A549 (cell line): Measurements from ENCODE around the gene ACER3.

Experiments used
- CEBPB ChIP-seq, 2 experiments: fragments of >200 bp in 1 of 2; sonication (Bioruptor Twin) in 1 of 2; formaldehyde crosslinking in 1 of 2; IDR thresholded peaks; 2 replicates each; pipeline ENCODE4 v1.6.1; 2012 to 2016
- CHD2 ChIP-seq: fragments of 150-350 bp; IDR thresholded peaks from 2 replicates; pipeline ENCODE4 v1.6.1; 2014; ENCODE audit warnings: low read length; ENCODE audit not compliant: partially characterized antibody
- EP300 ChIP-seq, 2 experiments: fragments of >200 bp; sonication (Bioruptor Twin); formaldehyde crosslinking; IDR thresholded peaks; 2 replicates in 1 of 2; 3 replicates in 1 of 2; pipeline ENCODE4 v1.6.1; 2016 to 2017
- JUNB ChIP-seq: fragments of >200 bp; sonication (Bioruptor Twin); formaldehyde crosslinking; IDR thresholded peaks from 2 replicates; pipeline ENCODE4 v1.6.1; 2016
- KDM1A ChIP-seq: fragments of 200-600 bp; sonication (generic); IDR thresholded peaks from 2 replicates; pipeline ENCODE4 v1.6.1; 2016; ENCODE audit warnings: low read depth, mild to moderate bottlenecking
- NFE2L2 ChIP-seq: fragments of 150-350 bp; conservative IDR thresholded peaks from 2 replicates; pipeline ENCODE4 v1.6.1; 2014; ENCODE audit warnings: low read length
- POLR2A ChIP-seq: IDR thresholded peaks from 2 replicates; pipeline ENCODE4 v1.6.1; 2012; ENCODE audit warnings: mild to moderate bottlenecking, low read length
- RAD21 ChIP-seq, 2 experiments: fragments of >200 bp in 1 of 2; sonication (Bioruptor Twin) in 1 of 2; formaldehyde crosslinking in 1 of 2; IDR thresholded peaks in 1 of 2; conservative IDR thresholded peaks in 1 of 2; 2 replicates in 1 of 2; 3 replicates in 1 of 2; pipeline ENCODE4 v1.6.1; 2012 to 2018; ENCODE audit warnings: inconsistent platforms in 1 of 2
- REST ChIP-seq: fragments of 200-600 bp; sonication (generic); IDR thresholded peaks from 2 replicates; pipeline ENCODE4 v1.6.1; 2016; ENCODE audit warnings: antibody characterized with exemption, mild to moderate bottlenecking, moderate library complexity
- SMC3 ChIP-seq: fragments of >200 bp; sonication (Bioruptor Twin); formaldehyde crosslinking; IDR thresholded peaks from 3 replicates; pipeline ENCODE4 v1.6.1; 2018; ENCODE audit warnings: inconsistent platforms
- TF ChIP-seq, protein P1 (sequence below): IDR thresholded peaks from 2 replicates; pipeline ENCODE4 v1.6.1; 2012
- TF ChIP-seq, protein P2 (sequence below): fragments of >200 bp; sonication (Bioruptor Twin); formaldehyde crosslinking; IDR thresholded peaks from 3 replicates; pipeline ENCODE4 v1.5.1; 2016

GRCh38 chr11:76890329-76890728 is 29.6 kb downstream of the ACER3 start:
- TF ChIP-seq POLR2A: no peak
- no peak for TF ChIP-seq KDM1A
- TF ChIP-seq, protein P1, sequence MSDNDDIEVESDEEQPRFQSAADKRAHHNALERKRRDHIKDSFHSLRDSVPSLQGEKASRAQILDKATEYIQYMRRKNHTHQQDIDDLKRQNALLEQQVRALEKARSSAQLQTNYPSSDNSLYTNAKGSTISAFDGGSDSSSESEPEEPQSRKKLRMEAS: no peak
- TF ChIP-seq, protein P2, sequence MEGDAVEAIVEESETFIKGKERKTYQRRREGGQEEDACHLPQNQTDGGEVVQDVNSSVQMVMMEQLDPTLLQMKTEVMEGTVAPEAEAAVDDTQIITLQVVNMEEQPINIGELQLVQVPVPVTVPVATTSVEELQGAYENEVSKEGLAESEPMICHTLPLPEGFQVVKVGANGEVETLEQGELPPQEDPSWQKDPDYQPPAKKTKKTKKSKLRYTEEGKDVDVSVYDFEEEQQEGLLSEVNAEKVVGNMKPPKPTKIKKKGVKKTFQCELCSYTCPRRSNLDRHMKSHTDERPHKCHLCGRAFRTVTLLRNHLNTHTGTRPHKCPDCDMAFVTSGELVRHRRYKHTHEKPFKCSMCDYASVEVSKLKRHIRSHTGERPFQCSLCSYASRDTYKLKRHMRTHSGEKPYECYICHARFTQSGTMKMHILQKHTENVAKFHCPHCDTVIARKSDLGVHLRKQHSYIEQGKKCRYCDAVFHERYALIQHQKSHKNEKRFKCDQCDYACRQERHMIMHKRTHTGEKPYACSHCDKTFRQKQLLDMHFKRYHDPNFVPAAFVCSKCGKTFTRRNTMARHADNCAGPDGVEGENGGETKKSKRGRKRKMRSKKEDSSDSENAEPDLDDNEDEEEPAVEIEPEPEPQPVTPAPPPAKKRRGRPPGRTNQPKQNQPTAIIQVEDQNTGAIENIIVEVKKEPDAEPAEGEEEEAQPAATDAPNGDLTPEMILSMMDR: no peak
- no peak for TF ChIP-seq REST
- no peak for TF ChIP-seq SMC3
- no peak for TF ChIP-seq EP300 (IDR thresholded peaks at IDR 0.05)
- TF ChIP-seq JUNB: no peak
- no peak for TF ChIP-seq NFE2L2
- TF ChIP-seq RAD21 (conservative IDR thresholded peaks at IDR 0.05 in 1 of 2, IDR thresholded peaks at IDR 0.05 in 1 of 2): no peak
- no peak for TF ChIP-seq CHD2
- no peak for TF ChIP-seq CEBPB (IDR thresholded peaks at IDR 0.05)
